Mucosa of rectum (tissue), 2 donors: Measurements from ENCODE around the gene OR13G1.

Source experiments
- H3K27ac ChIP-seq, 2 donors: one replicate each; pipeline ENCODE4 v1.7.0; 2013; ENCODE audit warnings: inconsistent platforms in 2 of 2, low read depth in 2 of 2, low read length in 2 of 2
- H3K27me3 ChIP-seq, 2 donors: one replicate each; pipeline ENCODE4 v1.7.0; 2013; ENCODE audit warnings: low read length in 2 of 2; ENCODE audit not compliant: control insufficient read depth in 2 of 2, insufficient read depth in 2 of 2
- H3K36me3 ChIP-seq, 2 donors: one replicate each; pipeline ENCODE4 v1.7.0; 2013; ENCODE audit warnings: low read length in 2 of 2; ENCODE audit not compliant: control insufficient read depth in 2 of 2, insufficient read depth in 2 of 2
- H3K4me1 ChIP-seq, 2 donors: one replicate each; pipeline ENCODE4 v1.7.0; 2013; ENCODE audit warnings: low read length in 2 of 2, mild to moderate bottlenecking in 1 of 2; ENCODE audit not compliant: control insufficient read depth in 2 of 2, insufficient read depth in 2 of 2
- H3K4me3 ChIP-seq, 2 donors: one replicate each; pipeline ENCODE4 v1.7.0; 2013; ENCODE audit warnings: low read length in 2 of 2
- H3K9ac ChIP-seq, 2 donors: one replicate each; pipeline ENCODE4 v1.7.0; 2013; ENCODE audit warnings: low read length in 2 of 2, low read depth in 1 of 2, mild to moderate bottlenecking in 1 of 2
- H3K9me3 ChIP-seq, 2 donors: one replicate each; pipeline ENCODE4 v1.7.0; 2013; ENCODE audit warnings: low read length in 2 of 2; ENCODE audit not compliant: control insufficient read depth in 2 of 2
- donor health status: healthy.
- donor health status: Normal muscosa, but diverticular disease.

The OR13G1 gene

GRCh38 chr1:247653040-247653439 is 26.5 kb downstream of the OR13G1 start:
- Histone ChIP-seq H3K36me3 (no peaks in the 10 kb centered on the region), H3K27me3 (no peaks in the 10 kb centered on the region), H3K27ac (no peak overlapping the region), H3K4me1 (no peaks in the 10 kb centered on the region), H3K4me3 (no peak overlapping the region), H3K9me3 (no peaks in the 10 kb centered on the region), H3K9ac (no peak overlapping the region)

- Histone ChIP-seq H3K36me3 (no peaks in the 10 kb centered on the region), H3K9ac (no peak overlapping the region), H3K27me3 (no peaks in the 10 kb centered on the region), H3K4me3 (no peak overlapping the region), H3K9me3 (no peaks in the 10 kb centered on the region), H3K27ac (no peak overlapping the region), H3K4me1 (no peaks in the 10 kb centered on the region)
Measured at GRCh38 chr1:247647864-247648263, 31.7 kb downstream of the OR13G1 start.

- H3K4me1 ChIP-seq = peaks cover 0 to 2% of the 10 kb centered on the region in 2 donors
- no peaks in the 10 kb centered on the region for H3K36me3 ChIP-seq
- no peaks in the 10 kb centered on the region for H3K9me3 ChIP-seq
- H3K4me3 ChIP-seq = no peak overlapping the region
- H3K27me3 ChIP-seq = no peaks in the 10 kb centered on the region
- no peak overlapping the region for H3K27ac ChIP-seq
- H3K9ac ChIP-seq = no peak overlapping the region
Measured at GRCh38 chr1:247646867-247647266, 32.7 kb downstream of the OR13G1 start.

DNA sequence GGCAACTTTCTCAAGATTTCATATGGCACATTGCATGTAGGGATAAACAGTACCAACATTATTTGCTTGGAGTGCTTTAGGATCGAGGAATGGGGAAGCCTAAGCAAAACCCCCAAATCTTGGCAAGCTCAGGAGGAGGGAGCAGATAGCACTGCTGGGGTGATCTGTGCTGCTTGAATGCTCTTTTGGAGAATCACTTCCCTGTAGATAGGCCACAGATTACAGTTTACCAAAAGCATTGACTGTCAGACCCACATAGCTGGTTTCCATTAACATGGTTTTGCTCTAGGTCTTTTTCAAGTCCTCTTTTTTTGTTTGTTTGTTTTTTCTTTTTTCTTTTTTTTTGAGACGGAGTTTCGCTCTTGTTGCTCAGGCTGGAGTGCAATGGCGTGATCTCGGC is 36.8 kb downstream of the OR13G1 start:
- H3K9me3 ChIP-seq = no peaks in the 10 kb centered on the region
- H3K9ac ChIP-seq = no peak overlapping the region
- no peak overlapping the region for H3K27ac ChIP-seq
- no peaks in the 10 kb centered on the region for H3K27me3 ChIP-seq
- H3K4me3 ChIP-seq = no peak overlapping the region
- peaks cover 0 to 7% of the 10 kb centered on the region in 2 donors for H3K4me1 ChIP-seq
- no peaks in the 10 kb centered on the region for H3K36me3 ChIP-seq

GRCh38 chr1:247639381-247639981 is 40.1 kb downstream of the OR13G1 start:
- no peaks in the 10 kb centered on the region for H3K9me3 ChIP-seq
- H3K4me1 ChIP-seq = peaks cover 0 to 7% of the 10 kb centered on the region in 2 donors
- H3K9ac ChIP-seq = peak overlapping the region in 1 of 2 donors; percentile 79
- peak overlapping the region in 1 of 2 donors; percentile 80 for H3K27ac ChIP-seq
- no peaks in the 10 kb centered on the region for H3K36me3 ChIP-seq
- H3K4me3 ChIP-seq = peak overlapping the region; percentile 26 to 71
- no peaks in the 10 kb centered on the region for H3K27me3 ChIP-seq

DNA sequence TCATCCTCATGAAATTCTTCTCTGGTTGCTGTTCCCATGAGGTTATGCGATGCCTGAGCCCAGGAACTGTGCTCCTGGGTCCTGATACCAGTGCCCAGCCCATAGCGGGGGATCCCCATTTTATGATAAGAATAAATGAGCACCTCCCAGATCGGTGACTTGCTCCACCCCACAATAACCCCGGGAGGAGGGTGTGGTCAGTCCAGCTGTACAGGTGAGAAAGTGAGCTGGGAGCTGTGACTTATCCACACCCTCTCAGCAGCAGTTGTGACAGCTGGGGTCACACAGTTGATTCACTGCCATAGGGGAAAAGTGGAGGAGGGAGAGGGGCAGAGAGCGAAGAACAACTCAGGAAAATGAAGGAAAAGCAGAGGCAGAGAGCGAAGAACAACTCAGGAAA is 40.8 kb downstream of the OR13G1 start:
- Histone ChIP-seq H3K36me3 (no peaks in the 10 kb centered on the region), H3K4me1 (peaks cover 0 to 7% of the 10 kb centered on the region in 2 donors), H3K9ac (no peak overlapping the region), H3K9me3 (no peaks in the 10 kb centered on the region), H3K27me3 (no peaks in the 10 kb centered on the region), H3K4me3 (peak overlapping the region; percentile 26 to 71), H3K27ac (peak overlapping the region in 1 of 2 donors; percentile 80)

GRCh38 chr1:247638011-247638410 is 41.5 kb downstream of the OR13G1 start:
- Histone ChIP-seq H3K36me3 (no peaks in the 10 kb centered on the region), H3K9ac (no peak overlapping the region), H3K4me3 (no peak overlapping the region), H3K27ac (no peak overlapping the region), H3K27me3 (no peaks in the 10 kb centered on the region), H3K4me1 (peaks cover 0 to 7% of the 10 kb centered on the region in 2 donors), H3K9me3 (no peaks in the 10 kb centered on the region)

GRCh38 chr1:247627951-247628350 is 51.6 kb downstream of the OR13G1 start:
- no peaks in the 10 kb centered on the region for H3K27me3 ChIP-seq
- H3K4me1 ChIP-seq = no peaks in the 10 kb centered on the region
- no peaks in the 10 kb centered on the region for H3K36me3 ChIP-seq
- H3K9ac ChIP-seq = no peak overlapping the region
- H3K4me3 ChIP-seq = no peak overlapping the region
- H3K9me3 ChIP-seq = no peaks in the 10 kb centered on the region
- H3K27ac ChIP-seq = no peak overlapping the region
